Parathyroid adenoma (tissue), 2 donors: ENCODE measurements around the gene ADGRF5.
A peak's percentile ranks its signal among the peaks of the same experiment; 100 is the strongest.

Experiments
- H2AFZ ChIP-seq: fragments of 300-600 bp; sonication (generic); one replicate; pipeline ENCODE4 v1.7.0; 2017; ENCODE audit warnings: antibody characterized with exemption, mild to moderate bottlenecking
- H3K27ac ChIP-seq: fragments of 300-600 bp; sonication (generic); one replicate; pipeline ENCODE4 v1.7.0; 2017
- H3K27me3 ChIP-seq: fragments of 300-600 bp; sonication (generic); one replicate; pipeline ENCODE4 v1.7.0; 2017; ENCODE audit warnings: low read length; ENCODE audit not compliant: control insufficient read depth, insufficient read depth
- H3K36me3 ChIP-seq: fragments of 300-600 bp; sonication (generic); one replicate; pipeline ENCODE4 v1.7.0; 2017; ENCODE audit warnings: low read length; ENCODE audit not compliant: control insufficient read depth, insufficient read depth
- H3K4me1 ChIP-seq: fragments of 300-600 bp; sonication (generic); one replicate; pipeline ENCODE4 v1.7.0; 2017; ENCODE audit warnings: control low read depth
- H3K4me2 ChIP-seq: fragments of 300-600 bp; sonication (generic); one replicate; pipeline ENCODE4 v1.7.0; 2017; ENCODE audit warnings: low read length
- H3K4me3 ChIP-seq: fragments of 300-600 bp; sonication (generic); one replicate; pipeline ENCODE4 v1.7.0; 2017; ENCODE audit warnings: low read depth, low read length
- H3K79me2 ChIP-seq: fragments of 300-600 bp; sonication (generic); one replicate; pipeline ENCODE4 v1.7.0; 2017; ENCODE audit warnings: control low read depth
- H3K9ac ChIP-seq: fragments of 300-600 bp; sonication (generic); one replicate; pipeline ENCODE4 v1.7.0; 2017; ENCODE audit warnings: mild to moderate bottlenecking
- H3K9me3 ChIP-seq: fragments of 300-600 bp; sonication (generic); one replicate; pipeline ENCODE4 v1.7.0; 2017; ENCODE audit warnings: low read length; ENCODE audit not compliant: control insufficient read depth
- CTCF ChIP-seq: fragments of 300-600 bp; sonication (generic); IDR thresholded peaks from one replicate; pipeline ENCODE4 v1.7.0; 2017; ENCODE audit warnings: antibody characterized with exemption, mild to moderate bottlenecking
- donor health status: primary hyperparathyroidism.

ADGRF5 gene

GRCh38 chr6:46904117-46904516 is 17.6 kb downstream of the ADGRF5 start:
- no peak overlapping the region for H2AFZ ChIP-seq
- peaks cover 4% of the 10 kb centered on the region for H3K4me1 ChIP-seq
- H3K27ac ChIP-seq: no peak overlapping the region
- H3K79me2 ChIP-seq: no peaks in the 10 kb centered on the region
- no peak overlapping the region for H3K9ac ChIP-seq
- no peaks in the 10 kb centered on the region for H3K36me3 ChIP-seq
- no peaks in the 10 kb centered on the region for H3K9me3 ChIP-seq
- H3K4me3 ChIP-seq: no peak overlapping the region
- H3K27me3 ChIP-seq: no peaks in the 10 kb centered on the region
- no peak for TF ChIP-seq CTCF
- no peak overlapping the region for H3K4me2 ChIP-seq

- Histone ChIP-seq H3K4me1 (peaks cover 4% of the 10 kb centered on the region), H3K36me3 (no peaks in the 10 kb centered on the region)
These were observed 18.6 kb downstream of the ADGRF5 start for GRCh38 chr6:46903175-46903574.

GRCh38 chr6:46901882-46902314 is 19.8 kb downstream of the ADGRF5 start:
- no peak overlapping the region for H3K27ac ChIP-seq
- H3K36me3 ChIP-seq: no peaks in the 10 kb centered on the region
- H3K4me3 ChIP-seq: no peak overlapping the region
- peaks cover 4% of the 10 kb centered on the region for H3K4me1 ChIP-seq
- no peaks in the 10 kb centered on the region for H3K79me2 ChIP-seq
- no peaks in the 10 kb centered on the region for H3K9me3 ChIP-seq
- H2AFZ ChIP-seq: no peak overlapping the region
- H3K27me3 ChIP-seq: no peaks in the 10 kb centered on the region
- H3K4me2 ChIP-seq: no peak overlapping the region
- TF ChIP-seq CTCF: no peak
- H3K9ac ChIP-seq: no peak overlapping the region

More at GRCh38 chr6:46903175-46903574, 18.6 kb downstream of the ADGRF5 start:
- Histone ChIP-seq H3K4me2 (no peak overlapping the region), H3K9ac (no peak overlapping the region), H2AFZ (no peak overlapping the region), H3K27ac (peak overlapping the region; percentile 1), H3K4me3 (no peak overlapping the region), H3K9me3 (no peaks in the 10 kb centered on the region), H3K27me3 (no peaks in the 10 kb centered on the region), H3K79me2 (no peaks in the 10 kb centered on the region)
- no peak for TF ChIP-seq CTCF

- Histone ChIP-seq H2AFZ (no peak overlapping the region), H3K36me3 (no peaks in the 10 kb centered on the region), H3K27me3 (no peaks in the 10 kb centered on the region), H3K9me3 (no peaks in the 10 kb centered on the region), H3K79me2 (no peaks in the 10 kb centered on the region), H3K9ac (no peak overlapping the region), H3K4me2 (no peak overlapping the region), H3K4me1 (peaks cover 4% of the 10 kb centered on the region), H3K4me3 (no peak overlapping the region), H3K27ac (no peak overlapping the region)
- TF ChIP-seq CTCF: no peak
These were observed 21.5 kb downstream of the ADGRF5 start for GRCh38 chr6:46900266-46900665.

- TF ChIP-seq CTCF: no peak
- Histone ChIP-seq H3K4me2 (no peak overlapping the region), H3K36me3 (no peaks in the 10 kb centered on the region), H3K27me3 (no peaks in the 10 kb centered on the region), H3K9me3 (no peaks in the 10 kb centered on the region), H2AFZ (no peak overlapping the region), H3K27ac (no peak overlapping the region), H3K9ac (no peak overlapping the region), H3K4me1 (peaks cover 4% of the 10 kb centered on the region), H3K79me2 (no peaks in the 10 kb centered on the region), H3K4me3 (no peak overlapping the region)
These were observed 22.1 kb downstream of the ADGRF5 start for GRCh38 chr6:46899659-46900058.
